K562 (cell line): ENCODE measurements around the gene B3GNT7. TPM values are rescaled to one million over a fixed set of nuclear protein-coding genes. Genes with fewer than 3 reads are reported as not detected.

Source experiments
- ATAC-seq: fragments of 200-7000 bp; cut with Tn5 transposase; 3 replicates; pipeline ENCODE4 v1.9.1; 2020; ENCODE audit warnings: moderate library complexity
- BruUV-seq: library from RNA; stranded (reverse); fragments of 400-500 nt; replicated peaks from 2 replicates; lab custom pipeline; 2021; lab: Mats Ljungman, UMichigan
- CTCF ChIA-PET: fragments of 300-600 bp; formaldehyde crosslinking; extraction: SDS; loops from one replicate; lab custom pipeline; 2021; ENCODE audit warnings: low intra/inter-chr PET ratio; lab: Yijun Ruan, JAX
- POLR2A ChIA-PET: fragments of 300-600, 350-650 bp; sonication (Branson Sonifier 250); formaldehyde crosslinking; extraction: SDS; loops from one replicate; lab custom pipeline; 2021; ENCODE audit warnings: antibody characterized with exemption, inconsistent platforms; lab: Yijun Ruan, JAX
- DNase-seq, 4 experiments: peaks; one replicate each; pipeline versions ENCODE4 v3.0.0 to v3.0.0-alpha.2; 2011 to 2018; ENCODE audit warnings: low spot score in 3 of 4, mixed read lengths in 3 of 4; ENCODE audit errors: extremely low read depth in 1 of 4
- FAIRE-seq: peaks from 2 replicates; lab custom pipeline; 2011; peaks lifted over from hg19 to GRCh38; lab: Jason Lieb, UNC
- H2AFZ ChIP-seq: 2 replicates; pipeline ENCODE4 v1.6.0; 2011; ENCODE audit warnings: low read depth, low read length, control low read depth, inconsistent platforms
- H3K27ac ChIP-seq: fragments of 200-600 bp; 3 replicates; pipeline ENCODE4 v1.8.0; 2011; ENCODE audit warnings: low read depth, mild to moderate bottlenecking, control low read depth, inconsistent platforms, low read length, moderate library complexity, mixed read lengths; ENCODE audit errors: extremely low read depth
- H3K27me3 ChIP-seq, 2 experiments: fragments of 300-600 bp in 1 of 2; 2 replicates in 1 of 2; 3 replicates in 1 of 2; pipeline versions ENCODE4 v1.6.0 to v1.8.0; 2011; ENCODE audit warnings: inconsistent platforms in 2 of 2, low read length in 2 of 2, mild to moderate bottlenecking in 1 of 2, mixed read lengths in 1 of 2, moderate library complexity in 1 of 2; ENCODE audit not compliant: control insufficient read depth in 2 of 2, insufficient read depth in 2 of 2
- H3K36me3 ChIP-seq: fragments of 300-600 bp; 3 replicates; pipeline ENCODE4 v1.8.0; 2011; ENCODE audit warnings: mild to moderate bottlenecking, low read length, inconsistent platforms; ENCODE audit not compliant: control insufficient read depth, insufficient read depth
- H3K4me1 ChIP-seq, 2 experiments: fragments of 200-600 bp in 1 of 2; replicated peaks in 1 of 2; 2 replicates in 1 of 2; 3 replicates in 1 of 2; pipeline versions ENCODE4 v1.5.1 to v1.8.0; 2011; ENCODE audit warnings: inconsistent platforms in 2 of 2, low read length in 2 of 2, mild to moderate bottlenecking in 1 of 2, mixed read lengths in 1 of 2, moderate library complexity in 1 of 2; ENCODE audit not compliant: control insufficient read depth in 2 of 2, insufficient read depth in 2 of 2
- H3K4me2 ChIP-seq: 2 replicates; pipeline ENCODE4 v1.6.1; 2011; ENCODE audit warnings: low read length, control low read depth, inconsistent platforms, mixed read lengths; ENCODE audit not compliant: insufficient read depth
- H3K4me3 ChIP-seq: fragments of 200-600 bp; sonication (generic), shearing (Covaris generic); 2 replicates; pipeline ENCODE4 v1.5.1; 2016; ENCODE audit warnings: control low read depth, inconsistent platforms
- H3K79me2 ChIP-seq: fragments of 200-600 bp; 3 replicates; pipeline ENCODE4 v1.8.0; 2011; ENCODE audit warnings: low read length, inconsistent platforms; ENCODE audit not compliant: control insufficient read depth, insufficient read depth
- H3K9ac ChIP-seq, 2 experiments: 2 replicates each; pipeline versions ENCODE4 v1.6.0 to v1.6.1; 2011; ENCODE audit warnings: low read depth in 2 of 2, low read length in 2 of 2, control low read depth in 1 of 2, inconsistent platforms in 1 of 2, mild to moderate bottlenecking in 1 of 2, mixed read lengths in 1 of 2; ENCODE audit not compliant: insufficient read depth in 1 of 2
- H3K9me1 ChIP-seq: one replicate; pipeline ENCODE4 v1.6.0; 2011; ENCODE audit warnings: inconsistent platforms, mild to moderate bottlenecking, low read length, moderate library complexity; ENCODE audit not compliant: control insufficient read depth, insufficient read depth
- H3K9me3 ChIP-seq: replicated peaks from 2 replicates; pipeline ENCODE4 v1.5.1; 2011; ENCODE audit warnings: low read depth, low read length, inconsistent platforms; ENCODE audit not compliant: control insufficient read depth, insufficient read depth
- H4K20me1 ChIP-seq: replicated peaks from 2 replicates; pipeline ENCODE4 v1.6.1; 2011; ENCODE audit warnings: low read length, inconsistent platforms, mixed read lengths; ENCODE audit not compliant: control insufficient read depth, insufficient read depth
- C11orf30 ChIP-seq: fragments of 450-650 bp; IDR thresholded peaks from 2 replicates; pipeline ENCODE4 v1.6.1; 2016; ENCODE audit warnings: low read depth, mild to moderate bottlenecking
- CREB1 ChIP-seq, 2 experiments: sonication (generic) in 1 of 2; formaldehyde crosslinking in 1 of 2; IDR thresholded peaks; 2 replicates each; pipeline versions ENCODE4 v1.6.1 to v1.8.0; 2012 to 2022; ENCODE audit warnings: inconsistent platforms in 1 of 2, mild to moderate bottlenecking in 1 of 2, missing genetic modification reagents in 1 of 2, moderate library complexity in 1 of 2
- PYGO2 ChIP-seq: fragments of 450-650 bp; IDR thresholded peaks from 2 replicates; pipeline ENCODE4 v1.6.1; 2016; ENCODE audit warnings: mild to moderate bottlenecking, missing genetic modification characterization, moderate library complexity, missing compliant biosample characterization
- SMAD3 ChIP-seq: fragments of 450-650 bp; formaldehyde crosslinking; conservative IDR thresholded peaks from 2 replicates; pipeline ENCODE4 v1.4.0; 2020; ENCODE audit warnings: mild to moderate bottlenecking
- SRF ChIP-seq, 2 experiments: fragments of 250-450, 450-650 bp in 1 of 2; sonication (Bioruptor Pico) in 1 of 2; sonication (generic) in 1 of 2; formaldehyde crosslinking; IDR thresholded peaks; 2 replicates each; pipeline versions ENCODE4 v1.5.0 to v1.5.1; 2020 to 2022; ENCODE audit warnings: mild to moderate bottlenecking in 1 of 2, missing genetic modification reagents in 1 of 2
- TSC22D4 ChIP-seq: fragments of 450-650 bp; IDR thresholded peaks from 2 replicates; pipeline ENCODE4 v1.6.1; 2016; ENCODE audit warnings: missing genetic modification characterization, missing biosample characterization, control low read depth
- ZNF133 ChIP-seq: fragments of 250-450 bp; sonication (Bioruptor Pico); IDR thresholded peaks from 2 replicates; pipeline ENCODE4 v1.4.0; 2020; ENCODE audit warnings: mild to moderate bottlenecking
- ZNF224 ChIP-seq: sonication (generic); formaldehyde crosslinking; IDR thresholded peaks from 2 replicates; pipeline ENCODE4 v1.8.0; 2022; ENCODE audit warnings: mild to moderate bottlenecking, missing genetic modification reagents
- WGBS: fragments of 100-300 bp; shearing (Covaris generic); methylation state at CpG from one replicate; pipeline ENCODE4 v1.1.6; 2016; ENCODE audit warnings: low coverage, mixed read lengths; ENCODE audit not compliant: insufficient coverage; ENCODE audit errors: missing lambda C conversion rate; 5-methylcytosine and 5-hydroxymethylcytosine counted together
- in situ Hi-C: fragments of 300-500 bp; cut with MboI; formaldehyde crosslinking; loops from 4 replicates; pipeline ENCODE4 v1.15.0; 2018; ENCODE audit warnings: inconsistent platforms, mixed read lengths
- intact Hi-C: fragments of 100-400 bp; cut with micrococcal nuclease; formaldehyde crosslinking; loops from 2 replicates; pipeline ENCODE4 v1.14.2; 2022
- polyA plus RNA-seq, 8 experiments: library from polyadenylated mRNA; depleted of rRNA in 4 of 8; stranded (reverse) in 5 of 8; unstranded in 3 of 8; fragments of >200 nt; fragmentation: Nextera tagmentation in 2 of 8; fragmentation: Illumina TruSeq in 1 of 8; extraction: Ambion mirVana in 2 of 8; extraction: Trizol in 1 of 8; gene quantifications; 2 replicates each; pipeline versions ENCODE4 v1.2.1 to v1.2.3, GENCODE V29; 2011 to 2014; ENCODE audit warnings: inconsistent platforms in 1 of 8, missing spikeins in 1 of 8
- total RNA-seq, 7 experiments: library from RNA; depleted of rRNA in 6 of 7; stranded (reverse); fragments of >200 nt in 6 of 7; fragmentation: Illumina TruSeq in 2 of 7; extraction: Trizol in 2 of 7; gene quantifications; 2 replicates each; pipeline versions ENCODE4 v1.2.1 to v1.2.3, GENCODE V29; 2011 to 2021; ENCODE audit warnings: low replicate concordance in 1 of 7
- TF ChIP-seq, protein P1 (sequence below): fragments of 450-650 bp; formaldehyde crosslinking; IDR thresholded peaks from 2 replicates; pipeline ENCODE4 v1.4.0; 2022; ENCODE audit warnings: mild to moderate bottlenecking, moderate library complexity
- TF ChIP-seq, protein P2 (sequence below): sonication (generic); formaldehyde crosslinking; IDR thresholded peaks from 2 replicates; pipeline ENCODE4 v1.8.0; 2022; ENCODE audit warnings: missing genetic modification reagents, mild to moderate bottlenecking, borderline replicate concordance

B3GNT7 gene
- total and polyA plus RNA-seq, 9 of the 15 experiments (the other 6 are each of a cell fraction or from before 2014, with no cell fraction given): 0.20 TPM; not detected in 8

DNA sequence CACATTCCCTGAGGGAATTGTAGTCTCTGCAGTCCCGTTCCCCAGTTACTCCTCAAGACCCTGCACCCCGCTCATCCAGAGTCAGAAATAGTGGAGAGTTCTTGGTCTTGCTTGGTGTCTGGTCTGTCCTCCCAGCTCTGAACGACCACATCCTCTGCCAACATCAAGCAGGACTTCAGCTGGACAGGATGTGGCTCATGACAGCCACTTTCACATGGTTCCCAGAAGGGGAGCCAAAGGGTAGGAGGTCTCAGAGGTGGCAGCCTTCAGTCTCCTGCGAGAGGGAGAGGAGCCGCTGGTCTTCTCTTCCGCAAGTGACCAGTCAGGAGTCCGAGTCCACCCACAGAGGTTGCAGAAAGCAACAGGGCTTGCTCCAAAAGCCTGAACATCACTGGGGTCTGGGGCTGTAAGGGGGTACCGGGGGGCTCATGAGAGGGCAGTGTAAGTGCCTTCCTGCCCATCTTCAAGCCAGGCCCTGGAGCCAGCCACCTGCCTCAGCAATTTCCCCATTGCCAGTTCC, 29.8 kb downstream of the B3GNT7 start:
- TF ChIP-seq ZNF224 (CRISPR knock-in tag): no peak
- TF ChIP-seq, protein P1, sequence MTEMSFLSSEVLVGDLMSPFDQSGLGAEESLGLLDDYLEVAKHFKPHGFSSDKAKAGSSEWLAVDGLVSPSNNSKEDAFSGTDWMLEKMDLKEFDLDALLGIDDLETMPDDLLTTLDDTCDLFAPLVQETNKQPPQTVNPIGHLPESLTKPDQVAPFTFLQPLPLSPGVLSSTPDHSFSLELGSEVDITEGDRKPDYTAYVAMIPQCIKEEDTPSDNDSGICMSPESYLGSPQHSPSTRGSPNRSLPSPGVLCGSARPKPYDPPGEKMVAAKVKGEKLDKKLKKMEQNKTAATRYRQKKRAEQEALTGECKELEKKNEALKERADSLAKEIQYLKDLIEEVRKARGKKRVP: no peak
- TF ChIP-seq TSC22D4 (tag): no peak
- no peak for TF ChIP-seq SMAD3 (CRISPR knock-in tag)
- no peak for TF ChIP-seq SRF (CRISPR knock-in tag; IDR thresholded peaks at IDR 0.05)
- no peak for TF ChIP-seq CREB1 (IDR thresholded peaks at IDR 0.05)
- TF ChIP-seq CREB1 (CRISPR knock-in tag; IDR thresholded peaks at IDR 0.05): no peak
- no peak for TF ChIP-seq C11orf30
- TF ChIP-seq ZNF133 (CRISPR knock-in tag): no peak
- TF ChIP-seq, protein P2, sequence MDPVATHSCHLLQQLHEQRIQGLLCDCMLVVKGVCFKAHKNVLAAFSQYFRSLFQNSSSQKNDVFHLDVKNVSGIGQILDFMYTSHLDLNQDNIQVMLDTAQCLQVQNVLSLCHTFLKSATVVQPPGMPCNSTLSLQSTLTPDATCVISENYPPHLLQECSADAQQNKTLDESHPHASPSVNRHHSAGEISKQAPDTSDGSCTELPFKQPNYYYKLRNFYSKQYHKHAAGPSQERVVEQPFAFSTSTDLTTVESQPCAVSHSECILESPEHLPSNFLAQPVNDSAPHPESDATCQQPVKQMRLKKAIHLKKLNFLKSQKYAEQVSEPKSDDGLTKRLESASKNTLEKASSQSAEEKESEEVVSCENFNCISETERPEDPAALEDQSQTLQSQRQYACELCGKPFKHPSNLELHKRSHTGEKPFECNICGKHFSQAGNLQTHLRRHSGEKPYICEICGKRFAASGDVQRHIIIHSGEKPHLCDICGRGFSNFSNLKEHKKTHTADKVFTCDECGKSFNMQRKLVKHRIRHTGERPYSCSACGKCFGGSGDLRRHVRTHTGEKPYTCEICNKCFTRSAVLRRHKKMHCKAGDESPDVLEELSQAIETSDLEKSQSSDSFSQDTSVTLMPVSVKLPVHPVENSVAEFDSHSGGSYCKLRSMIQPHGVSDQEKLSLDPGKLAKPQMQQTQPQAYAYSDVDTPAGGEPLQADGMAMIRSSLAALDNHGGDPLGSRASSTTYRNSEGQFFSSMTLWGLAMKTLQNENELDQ (CRISPR knock-in tag): no peak
- no peak for TF ChIP-seq PYGO2 (tag)
- CTCF ChIA-PET: no interaction called here
- no TSS peak for BruUV-seq

More for the DNA sequence above, 29.8 kb downstream of the B3GNT7 start:
- WGBS: 7% methylated on average over 6 of the region's 8 CpGs
- Histone ChIP-seq H3K36me3 (no peaks in the 10 kb centered on the region), H3K9me3 (0 out of 2 replicates have a peak, but pooled peaks cover 2% of the 10 kb centered on the region), H3K79me2 (no peaks in the 10 kb centered on the region), H3K4me1 (no peaks in the 10 kb centered on the region), H3K9me1 (no peaks in the 10 kb centered on the region), H2AFZ (no peak overlapping the region), H3K27me3 (peaks cover 0 to 32% of the 10 kb centered on the region in 2 experiments; a peak in 3 of 5 replicates), H3K27ac (no peak overlapping the region), H3K4me2 (no peak overlapping the region), H3K4me3 (no peak overlapping the region), H4K20me1 (no peaks in the 10 kb centered on the region), H3K9ac (no peak overlapping the region)
- intact Hi-C loops (no loop called here), in situ Hi-C loops (no loop called here)
- no peak for ATAC-seq
- no peak for DNase-seq
- POLR2A ChIA-PET: interaction anchor here (0.6 to 1.4 kb wide), 2 partner anchors 28 to 39 kb away, joined by 3 read pairs; partner anchors contain the start of gene NCL
- FAIRE-seq: no peak
